Neural crest cell (in vitro differentiated cells): ENCODE data around the gene GTF2F2. TPM values are rescaled to one million over a fixed set of nuclear protein-coding genes. Genes with fewer than 3 reads are reported as not detected.
"Not testable (repeated sequence)": the region's sequence is repeated elsewhere in the genome, so short reads cannot be mapped to it uniquely, and the experiment has no call there.

ENCODE experiments used
- DNase-seq: peaks from one replicate; pipeline ENCODE4 v3.0.0; 2021; ENCODE audit warnings: low read depth, mixed read lengths, low spot score
- H3K27ac Mint-ChIP-seq: one replicate; pipeline ENCODE4 v1.8.0; 2021; ENCODE audit warnings: mild to moderate bottlenecking, mixed read lengths; ENCODE audit not compliant: unreplicated experiment
- H3K27me3 Mint-ChIP-seq: 2 replicates; pipeline ENCODE4 v1.8.0; 2021; ENCODE audit warnings: low read depth, mild to moderate bottlenecking, mixed read lengths
- H3K36me3 Mint-ChIP-seq: 2 replicates; pipeline ENCODE4 v1.8.0; 2021; ENCODE audit warnings: low read depth, mild to moderate bottlenecking, mixed read lengths
- H3K4me1 Mint-ChIP-seq: 2 replicates; pipeline ENCODE4 v1.8.0; 2021; ENCODE audit warnings: mixed read lengths
- H3K4me3 Mint-ChIP-seq: one replicate; pipeline ENCODE4 v1.8.0; 2021; ENCODE audit warnings: mild to moderate bottlenecking, mixed read lengths
- H3K9me3 Mint-ChIP-seq: 2 replicates; pipeline ENCODE4 v1.8.0; 2021; ENCODE audit warnings: mixed read lengths
- CTCF ChIP-seq: fragments of 200-600 bp; sonication (generic); conservative IDR thresholded peaks from 2 replicates; pipeline ENCODE4 v1.5.0; 2021; ENCODE audit warnings: antibody characterized with exemption, mild to moderate bottlenecking
- total RNA-seq: library from RNA; stranded (reverse); gene quantifications from 2 replicates; pipeline ENCODE4 v1.2.1, GENCODE V29; 2021

GTF2F2 gene
- total RNA-seq, 1 donor from 2014 or later: 25.1 TPM

GRCh38 chr13:45184693-45185092 is 64.4 kb downstream of the GTF2F2 start:
- H3K4me1 Mint-ChIP-seq: no peaks in the 10 kb centered on the region
- H3K4me3 Mint-ChIP-seq: no peak overlapping the region
- H3K36me3 Mint-ChIP-seq: peaks cover 7% of the 10 kb centered on the region
- peaks cover 3% of the 10 kb centered on the region for H3K9me3 Mint-ChIP-seq
- H3K27ac Mint-ChIP-seq: peak overlapping the region; percentile 83
- DNase-seq: no peak
- no peaks in the 10 kb centered on the region for H3K27me3 Mint-ChIP-seq
- TF ChIP-seq CTCF: no peak

- peaks cover 7% of the 10 kb centered on the region for H3K36me3 Mint-ChIP-seq
- no peak for TF ChIP-seq CTCF
- DNase-seq: no peak
- no peaks in the 10 kb centered on the region for H3K27me3 Mint-ChIP-seq
- no peak overlapping the region for H3K27ac Mint-ChIP-seq
- no peaks in the 10 kb centered on the region for H3K4me1 Mint-ChIP-seq
- peaks cover 3% of the 10 kb centered on the region for H3K9me3 Mint-ChIP-seq
- H3K4me3 Mint-ChIP-seq: no peak overlapping the region
Measured at GRCh38 chr13:45185286-45185685, 65.0 kb downstream of the GTF2F2 start.

- DNase-seq, H3K4me3 Mint-ChIP-seq, H3K36me3 Mint-ChIP-seq, H3K27ac Mint-ChIP-seq, H3K4me1 Mint-ChIP-seq, H3K9me3 Mint-ChIP-seq, H3K27me3 Mint-ChIP-seq: not testable (repeated sequence)
Measured at GRCh38 chr13:45189077-45189476, 68.8 kb downstream of the GTF2F2 start.

GRCh38 chr13:45189511-45189910 is 69.2 kb downstream of the GTF2F2 start:
- not testable (repeated sequence) for H3K4me3 Mint-ChIP-seq, H3K27me3 Mint-ChIP-seq, DNase-seq, H3K4me1 Mint-ChIP-seq, H3K27ac Mint-ChIP-seq, H3K36me3 Mint-ChIP-seq, H3K9me3 Mint-ChIP-seq

GRCh38 chr13:45191874-45192273 is 71.6 kb downstream of the GTF2F2 start:
- no peak overlapping the region for H3K4me3 Mint-ChIP-seq
- no peak for TF ChIP-seq CTCF
- H3K9me3 Mint-ChIP-seq: peaks cover 3% of the 10 kb centered on the region
- no peak overlapping the region for H3K27ac Mint-ChIP-seq
- H3K4me1 Mint-ChIP-seq: peaks cover 6% of the 10 kb centered on the region
- H3K36me3 Mint-ChIP-seq: peaks cover 7% of the 10 kb centered on the region
- no peak for DNase-seq
- H3K27me3 Mint-ChIP-seq: no peaks in the 10 kb centered on the region

- H3K27ac Mint-ChIP-seq: peak overlapping the region; percentile 37
- no peaks in the 10 kb centered on the region for H3K27me3 Mint-ChIP-seq
- DNase-seq: no peak
- no peaks in the 10 kb centered on the region for H3K36me3 Mint-ChIP-seq
- H3K9me3 Mint-ChIP-seq: no peaks in the 10 kb centered on the region
- no peak overlapping the region for H3K4me3 Mint-ChIP-seq
- peaks cover 6% of the 10 kb centered on the region for H3K4me1 Mint-ChIP-seq
- TF ChIP-seq CTCF: no peak
Measured at GRCh38 chr13:45194081-45194939, 74.0 kb downstream of the GTF2F2 start.
